ENCODE results near the gene SORCS2. TPM values are rescaled to one million over a fixed set of nuclear protein-coding genes. Genes with fewer than 3 reads are reported as not detected.

The SORCS2 gene
- total and polyA plus RNA-seq, 2 of the 13 experiments (the other 11 are each of a cell fraction or from before 2014, with no cell fraction given): 0.82 to 1.0 TPM

DNA sequence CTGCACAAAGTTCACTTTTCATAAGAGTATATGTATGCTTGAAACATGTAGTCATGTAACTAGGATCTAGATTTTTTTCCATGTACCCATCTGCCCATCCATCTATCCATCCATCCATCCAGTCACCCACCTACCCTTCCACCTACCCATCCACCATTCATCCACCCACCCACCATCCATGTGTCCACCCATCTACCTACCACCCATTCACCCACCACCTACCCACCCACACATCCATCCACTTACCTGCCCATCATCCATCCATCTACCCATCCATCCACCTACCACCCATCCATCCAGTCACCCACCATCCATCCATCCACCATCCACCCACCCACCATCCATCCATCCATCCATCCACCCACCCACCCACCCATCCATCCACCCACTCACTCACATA is 364.2 kb downstream of the SORCS2 start:
- H3K27me3 ChIP-seq (ENCODE audit: control insufficient read depth in 1 of 2, insufficient read depth in 2 of 2, low read length in 2 of 2): no peaks in the 10 kb centered on the region; a peak in 1 of 5 replicates
- ChIA-PET CTCF (ENCODE audit: low intra/inter-chr PET ratio, low total read pairs) (no interaction called here), POLR2A (no interaction called here)

DNA sequence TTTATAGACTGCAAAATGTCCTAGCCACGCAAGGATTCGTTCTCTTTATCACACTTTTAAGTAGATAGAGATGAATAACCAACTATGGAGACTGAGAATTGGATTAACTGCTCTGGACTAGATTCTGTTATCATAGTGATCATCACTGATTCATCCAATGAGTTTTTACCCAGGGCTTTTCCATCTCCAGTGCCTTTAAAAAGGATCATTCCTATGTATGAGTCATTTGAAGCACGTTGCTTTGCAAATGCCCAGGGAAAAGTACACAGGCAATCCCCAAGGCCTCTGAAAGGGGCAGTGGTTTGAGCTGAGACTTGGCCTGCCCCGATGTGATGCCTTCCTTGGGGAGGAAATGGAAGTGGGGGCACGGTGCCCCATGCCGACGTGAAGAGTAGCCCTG is 365.1 kb downstream of the SORCS2 start:
- POLR2A ChIA-PET: no interaction called here
- no peak for ATAC-seq

More for the DNA sequence above, 364.2 kb downstream of the SORCS2 start:
- TF ChIP-seq MLLT10 (CRISPR knock-in tag; IDR thresholded peaks at IDR 0.05) (no peak), ZEB1 (IDR thresholded peaks at IDR 0.05; ENCODE audit: insufficient replicate concordance, low read depth) (no peak), SALL2 (CRISPR knock-in tag; IDR thresholded peaks at IDR 0.05) (no peak), YY1 (IDR thresholded peaks at IDR 0.05; ENCODE audit: insufficient read depth, insufficient replicate concordance, low read depth, low read length) (no peak), ATRX (CRISPR knock-in tag; IDR thresholded peaks at IDR 0.05; ENCODE audit: borderline replicate concordance) (no peak), IKZF1 (IDR thresholded peaks at IDR 0.05) (no peak), ZNF44 (CRISPR knock-in tag; IDR thresholded peaks at IDR 0.05) (no peak), RFXAP (CRISPR knock-in tag; IDR thresholded peaks at IDR 0.05; ENCODE audit: borderline replicate concordance) (no peak)
- in situ Hi-C loops (cut with HindIII; ENCODE audit: extremely low pct_ligation_motif_present, low pct_unique_long_range_greater_than_20kb) (no loop called here), intact Hi-C loops (cut with micrococcal nuclease; ENCODE audit: unreplicated experiment) (no loop called here)
- Histone ChIP-seq H3K4me3 (replicated peaks in 1 of 3; ENCODE audit: insufficient read depth in 1 of 3, low read depth in 2 of 3, low read length in 3 of 3) (no peak overlapping the region), H3K9me3 (ENCODE audit: low read length) (peaks cover 43% of the 10 kb centered on the region), H3K4me1 (ENCODE audit: insufficient read depth, low read length) (peaks cover 27% of the 10 kb centered on the region), H3K36me3 (replicated peaks in 1 of 2; ENCODE audit: control insufficient read depth in 1 of 2, insufficient read depth in 2 of 2, low read length in 2 of 2) (no peaks in the 10 kb centered on the region), H2AFZ (ENCODE audit: low read length) (no peak overlapping the region), H3K4me2 (ENCODE audit: low read depth, low read length) (no peak overlapping the region), H3K79me2 (ENCODE audit: insufficient read depth, low read length) (no peaks in the 10 kb centered on the region), H3K9ac (ENCODE audit: insufficient read depth, low read depth, low read length) (no peak overlapping the region), H4K20me1 (ENCODE audit: insufficient read depth, low read length) (no peaks in the 10 kb centered on the region), H3K27ac (ENCODE audit: extremely low read length, insufficient read depth, low read length) (no peak overlapping the region)
- BruUV-seq (replicated peaks): no TSS peak
- FAIRE-seq (no peak), DNase-seq (ENCODE audit: low spot score) (no peak), ATAC-seq (no peak)

More for the DNA sequence above, 365.1 kb downstream of the SORCS2 start:
- peaks cover 27% of the 10 kb centered on the region for H3K4me1 ChIP-seq (ENCODE audit: insufficient read depth, low read length)
- peaks cover 35% of the 10 kb centered on the region for H3K9me3 ChIP-seq (ENCODE audit: low read length)
- in situ Hi-C loops (cut with HindIII; ENCODE audit: extremely low pct_ligation_motif_present, low pct_unique_long_range_greater_than_20kb): no loop called here
- intact Hi-C loops (cut with micrococcal nuclease; ENCODE audit: unreplicated experiment): no loop called here
- H3K4me2 ChIP-seq (ENCODE audit: low read depth, low read length): no peak overlapping the region
- H3K79me2 ChIP-seq (ENCODE audit: insufficient read depth, low read length): no peaks in the 10 kb centered on the region
- FAIRE-seq (no peak), DNase-seq (ENCODE audit: low spot score) (peak; percentile 21)
- H3K27ac ChIP-seq (ENCODE audit: extremely low read length, insufficient read depth, low read length): no peak overlapping the region
- peak; percentile 26; the same call in 1 of the 2 replicates for TF ChIP-seq FOSL2 (CRISPR knock-in tag; IDR thresholded peaks at IDR 0.05)
- TF ChIP-seq IRF2 (CRISPR knock-in tag; IDR thresholded peaks at IDR 0.05): no peak
- H3K9ac ChIP-seq (ENCODE audit: insufficient read depth, low read depth, low read length): no peak overlapping the region
- H2AFZ ChIP-seq (ENCODE audit: low read length): no peak overlapping the region
- H3K36me3 ChIP-seq (replicated peaks in 1 of 2; ENCODE audit: control insufficient read depth in 1 of 2, insufficient read depth in 2 of 2, low read length in 2 of 2): no peaks in the 10 kb centered on the region
- CTCF ChIA-PET (ENCODE audit: low intra/inter-chr PET ratio, low total read pairs): no interaction called here
- no peaks in the 10 kb centered on the region for H4K20me1 ChIP-seq (ENCODE audit: insufficient read depth, low read length)
- no TSS peak for BruUV-seq (replicated peaks)
- 57% methylated on average over 7 of the region's 7 CpGs for WGBS (ENCODE audit: low lambda C conversion rate)
- H3K4me3 ChIP-seq (replicated peaks in 1 of 3; ENCODE audit: insufficient read depth in 1 of 3, low read depth in 2 of 3, low read length in 3 of 3): no peak overlapping the region
- H3K27me3 ChIP-seq (ENCODE audit: control insufficient read depth in 1 of 2, insufficient read depth in 2 of 2, low read length in 2 of 2): no peaks in the 10 kb centered on the region; a peak in 1 of 5 replicates
